IMR-90 (cell line): ENCODE measurements around the gene EVA1A. TPM values are rescaled to one million over a fixed set of nuclear protein-coding genes. Genes with fewer than 3 reads are reported as not detected.

Experiments used
- ATAC-seq: fragments of 200-7000 bp; cut with Tn5 transposase; 2 replicates; pipeline ENCODE4 v1.9.1; 2020; ENCODE audit warnings: low read depth, mild to moderate bottlenecking, moderate library complexity
- BruUV-seq: library from RNA; stranded (reverse); fragments of 400-500 nt; replicated peaks from 2 replicates; lab custom pipeline; 2021; lab: Mats Ljungman, UMichigan
- CTCF ChIA-PET: fragments of 300-600 bp; formaldehyde crosslinking; extraction: SDS; loops from one replicate; lab custom pipeline; 2021; ENCODE audit warnings: antibody characterized with exemption; lab: Yijun Ruan, JAX
- POLR2A ChIA-PET: fragments of 300-600 bp; sonication (Branson Sonifier 250); formaldehyde crosslinking; loops from one replicate; lab custom pipeline; 2022; ENCODE audit warnings: antibody characterized with exemption; ENCODE audit not compliant: unreplicated experiment; lab: Charles Lee
- DNase-seq: peaks from one replicate; pipeline ENCODE4 v3.0.0; 2013
- H2AFZ ChIP-seq: replicated peaks from 2 replicates; pipeline ENCODE3; 2013; ENCODE audit warnings: low read length, mild to moderate bottlenecking; ENCODE audit not compliant: poor library complexity
- H2AK5ac ChIP-seq: 2 replicates; pipeline ENCODE4 v1.6.1; 2013; ENCODE audit warnings: low read depth, low read length, inconsistent platforms
- H2AK9ac ChIP-seq: replicated peaks from 2 replicates; pipeline ENCODE3; 2013; ENCODE audit warnings: mild to moderate bottlenecking, low read depth, low read length, moderate library complexity; ENCODE audit not compliant: poor library complexity
- H2BK120ac ChIP-seq: 2 replicates; pipeline ENCODE4 v1.6.1; 2013; ENCODE audit warnings: low read depth, low read length, inconsistent platforms
- H2BK15ac ChIP-seq: 3 replicates; pipeline ENCODE4 v1.6.1; 2013; ENCODE audit warnings: low read depth, low read length, inconsistent platforms
- H2BK20ac ChIP-seq: 2 replicates; pipeline ENCODE4 v1.6.1; 2013; ENCODE audit warnings: low read depth, mild to moderate bottlenecking, inconsistent platforms, low read length, moderate library complexity
- H2BK5ac ChIP-seq: 2 replicates; pipeline ENCODE4 v1.6.1; 2013; ENCODE audit warnings: mild to moderate bottlenecking, low read depth, low read length, inconsistent platforms; ENCODE audit not compliant: poor library complexity, severe bottlenecking
- H3K14ac ChIP-seq: replicated peaks from 2 replicates; pipeline ENCODE4 v1.6.1; 2013; ENCODE audit warnings: low read depth, low read length, inconsistent platforms
- H3K18ac ChIP-seq: 2 replicates; pipeline ENCODE4 v1.6.1; 2013; ENCODE audit warnings: low read depth, low read length, control low read depth
- H3K23ac ChIP-seq: 2 replicates; pipeline ENCODE4 v1.6.1; 2013; ENCODE audit warnings: low read depth, low read length, inconsistent platforms
- H3K27ac ChIP-seq: 2 replicates; pipeline ENCODE4 v1.5.1; 2013; ENCODE audit warnings: mild to moderate bottlenecking, control low read depth, low read length; ENCODE audit not compliant: insufficient read depth
- H3K27me3 ChIP-seq: 2 replicates; pipeline ENCODE4 v1.6.1; 2013; ENCODE audit warnings: low read length; ENCODE audit not compliant: control insufficient read depth, insufficient read depth
- H3K36me3 ChIP-seq: 2 replicates; pipeline ENCODE4 v1.6.1; 2013; ENCODE audit warnings: low read length, mixed read lengths; ENCODE audit not compliant: control insufficient read depth, insufficient read depth
- H3K4ac ChIP-seq: 2 replicates; pipeline ENCODE4 v1.6.1; 2013; ENCODE audit warnings: low read depth, low read length, inconsistent platforms
- H3K4me1 ChIP-seq: 2 replicates; pipeline ENCODE4 v1.6.1; 2013; ENCODE audit warnings: low read length, mixed read lengths; ENCODE audit not compliant: control insufficient read depth, insufficient read depth
- H3K4me2 ChIP-seq: 2 replicates; pipeline ENCODE4 v1.6.1; 2013; ENCODE audit warnings: low read depth, mild to moderate bottlenecking, control low read depth, low read length, moderate library complexity
- H3K4me3 ChIP-seq: 2 replicates; pipeline ENCODE4 v1.5.1; 2013; ENCODE audit warnings: low read depth, mild to moderate bottlenecking, control low read depth, low read length, moderate library complexity; ENCODE audit not compliant: insufficient read depth
- H3K56ac ChIP-seq: 2 replicates; pipeline ENCODE4 v1.6.1; 2013; ENCODE audit warnings: low read length, inconsistent platforms; ENCODE audit not compliant: insufficient read depth; ENCODE audit errors: extremely low read depth
- H3K79me1 ChIP-seq, 2 experiments: 2 replicates each; pipeline ENCODE4 v1.6.1; 2013; ENCODE audit warnings: low read length in 2 of 2, inconsistent platforms in 1 of 2, low read depth in 1 of 2
- H3K9ac ChIP-seq: 2 replicates; pipeline ENCODE4 v1.6.1; 2013; ENCODE audit warnings: low read depth, low read length, control low read depth
- H3K9me1 ChIP-seq: 2 replicates; pipeline ENCODE4 v1.6.1; 2013; ENCODE audit warnings: low read length, inconsistent platforms; ENCODE audit not compliant: insufficient read depth
- H3K9me3 ChIP-seq: 2 replicates; pipeline ENCODE4 v1.6.1; 2013; ENCODE audit warnings: low read length; ENCODE audit not compliant: control insufficient read depth, insufficient read depth
- H4K20me1 ChIP-seq: 2 replicates; pipeline ENCODE4 v1.6.1; 2013; ENCODE audit warnings: low read length, inconsistent platforms; ENCODE audit not compliant: insufficient read depth
- H4K5ac ChIP-seq: 2 replicates; pipeline ENCODE4 v1.6.1; 2013; ENCODE audit warnings: mild to moderate bottlenecking, low read depth, low read length, control low read depth
- H4K8ac ChIP-seq, 2 experiments: 2 replicates each; pipeline ENCODE4 v1.6.1; 2013; ENCODE audit warnings: low read depth in 2 of 2, low read length in 2 of 2, control low read depth in 1 of 2, inconsistent platforms in 1 of 2
- H4K91ac ChIP-seq: 2 replicates; pipeline ENCODE4 v1.6.1; 2013; ENCODE audit warnings: low read depth, low read length, inconsistent platforms; ENCODE audit not compliant: insufficient read depth
- ELK1 ChIP-seq: fragments of 150-350 bp; IDR thresholded peaks from 2 replicates; pipeline ENCODE4 v1.6.1; 2016; ENCODE audit warnings: low read depth, mild to moderate bottlenecking, low read length, moderate library complexity, borderline replicate concordance
- RCOR1 ChIP-seq: IDR thresholded peaks from 2 replicates; pipeline ENCODE4 v1.6.1; 2012; ENCODE audit warnings: mild to moderate bottlenecking, low read length, improper control_type of control experiment; ENCODE audit not compliant: insufficient replicate concordance
- WGBS, 2 experiments: methylation state at CpG; one replicate each; pipeline versions ENCODE4 v1.1.5 to v1.1.7; 2013; ENCODE audit warnings: missing lambda C conversion rate in 2 of 2; ENCODE audit not compliant: insufficient read length in 1 of 2; ENCODE audit errors: extremely low coverage in 2 of 2; 5-methylcytosine and 5-hydroxymethylcytosine counted together
- dilution Hi-C: fragments of 300-500 bp; cut with HindIII; formaldehyde crosslinking; loops from one replicate; pipeline ENCODE4 v1.14.3; 2018; ENCODE audit warnings: low sequenced_read_pairs; ENCODE audit not compliant: unreplicated experiment
- in situ Hi-C: fragments of 300-500 bp; cut with MboI; formaldehyde crosslinking; loops from 3 replicates; pipeline ENCODE4 v1.14.3; 2019; ENCODE audit warnings: low sequenced_read_pairs, inconsistent platforms, mixed read lengths
- intact Hi-C: fragments of 100-400 bp; cut with micrococcal nuclease; formaldehyde crosslinking; loops from 2 replicates; pipeline ENCODE4 v1.10.0; 2022
- polyA plus RNA-seq, 3 experiments: library from polyadenylated mRNA; depleted of rRNA; stranded (reverse); fragments of >200 nt; gene quantifications; 2 replicates each; pipeline ENCODE4 v1.2.3, GENCODE V29; 2012; ENCODE audit warnings: low replicate concordance in 1 of 3
- total RNA-seq: library from RNA; depleted of rRNA; stranded (reverse); fragments of >200 nt; gene quantifications from 2 replicates; pipeline ENCODE4 v1.2.3, GENCODE V29; 2012

The EVA1A gene
- total and polyA plus RNA-seq, 2 of the 4 experiments (the other 2 are of a cell fraction): 54.5 to 93.7 TPM

GRCh38 chr2:75580606-75581005 lies 19.9 kb upstream of the EVA1A start:
- CTCF ChIA-PET: interaction anchor here (0.7 to 1.5 kb wide), 3 partner anchors 12 to 28 kb away, joined by 3 to 4 read pairs (median 3); no protein-coding TSS in a partner anchor
- Histone ChIP-seq H3K27ac (no peak overlapping the region), H3K9ac (no peak overlapping the region), H2BK120ac (no peak overlapping the region), H3K79me1 (peaks cover 0 to 3% of the 10 kb centered on the region in 2 experiments; a peak in 1 of 4 replicates), H3K4me1 (no peaks in the 10 kb centered on the region), H3K9me1 (no peaks in the 10 kb centered on the region), H3K4ac (no peak overlapping the region), H2BK5ac (no peak overlapping the region), H2BK15ac (no peak overlapping the region), H3K14ac (no peak overlapping the region), H3K23ac (no peak overlapping the region), H4K20me1 (no peaks in the 10 kb centered on the region), H2AFZ (no peak overlapping the region), H3K36me3 (no peaks in the 10 kb centered on the region), H4K5ac (no peak overlapping the region), H3K27me3 (no peaks in the 10 kb centered on the region), H4K8ac (no peak overlapping the region), H4K91ac (no peak overlapping the region), H3K4me3 (no peak overlapping the region), H3K18ac (no peak overlapping the region), H3K9me3 (no peaks in the 10 kb centered on the region), H3K4me2 (no peak overlapping the region), H2AK5ac (no peak overlapping the region), H2BK20ac (no peak overlapping the region), H3K56ac (no peak overlapping the region), H2AK9ac (no peak overlapping the region)
- ATAC-seq (no peak), DNase-seq (no peak)
- dilution Hi-C loops: no loop called here
- no TSS peak for BruUV-seq
- intact Hi-C loops: no loop called here
- in situ Hi-C loops: no loop called here
- no peak for TF ChIP-seq RCOR1
- no peak for TF ChIP-seq ELK1
- WGBS, 2 experiments: no CpG with 5 or more reads among the region's 1 CpG
- POLR2A ChIA-PET: no interaction called here
